ENCODE measurements around the gene RPS21.
A peak's percentile ranks its signal among the peaks of the same experiment; 100 is the strongest.

The RPS21 gene

GRCh38 chr20:62428396-62429295 lies 41.7 kb downstream of the RPS21 start:
- no peak for DNase-seq

- DNase-seq = no peak
Measured at GRCh38 chr20:62429455-62430310, 42.8 kb downstream of the RPS21 start.

GRCh38 chr20:62430311-62430853 lies 43.5 kb downstream of the RPS21 start:
- no peak for DNase-seq

DNA sequence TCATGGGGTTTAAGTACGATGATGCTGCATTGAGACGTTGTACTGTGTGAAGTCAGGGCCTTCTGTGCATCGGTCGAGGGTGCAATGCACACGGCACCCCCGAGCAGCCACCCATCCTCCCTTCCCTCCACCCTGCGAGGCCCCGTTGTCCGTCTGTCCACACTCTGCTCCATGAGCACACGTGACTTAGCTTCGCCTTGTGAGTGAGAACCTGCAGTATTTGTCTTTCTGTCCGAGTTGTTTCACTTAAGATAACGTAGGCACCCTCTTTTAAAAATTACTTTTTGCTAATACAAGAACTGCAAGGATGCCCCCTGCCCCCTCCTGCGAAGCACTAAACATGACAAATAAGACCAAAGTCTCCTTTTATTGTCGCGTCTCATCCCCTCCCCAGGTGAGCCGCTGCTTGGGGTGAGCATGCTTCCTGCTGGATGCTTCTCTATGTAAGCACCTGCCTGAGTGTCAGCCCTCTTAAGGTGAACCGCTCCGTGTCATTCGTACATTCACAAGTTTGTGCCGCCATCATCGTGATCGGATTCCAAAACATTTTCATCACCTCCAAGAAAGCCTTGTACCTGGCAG lies 44.1 kb downstream of the RPS21 start:
- no peak for DNase-seq

- DNase-seq = peak in 1 of 2 donors; percentile 17
Measured at GRCh38 chr20:62433658-62434497, 47.0 kb downstream of the RPS21 start.

- DNase-seq = no peak
Measured at GRCh38 chr20:62436692-62437091, 49.8 kb downstream of the RPS21 start.

GRCh38 chr20:62437496-62437895 lies 50.6 kb downstream of the RPS21 start:
- no peak for DNase-seq

- DNase-seq = no peak
Measured at GRCh38 chr20:62437927-62438326, 51.0 kb downstream of the RPS21 start.
